Suppressor macrophage (primary cell): ENCODE results near the gene SHPK.

Source experiments
- DNase-seq, 4 experiments: peaks; one replicate each; pipeline ENCODE4 v3.0.0-alpha.2; 2020 to 2022

SHPK gene

GRCh38 chr17:3626831-3627768 is 8.9 kb downstream of the SHPK start:
- no peak for DNase-seq

GRCh38 chr17:3622977-3623594 is 13.0 kb downstream of the SHPK start:
- DNase-seq, result no peak

- DNase-seq, result no peak
Observed at GRCh38 chr17:3621146-3621720, 14.8 kb downstream of the SHPK start.

GRCh38 chr17:3615160-3615870 is 20.7 kb downstream of the SHPK start:
- DNase-seq, result peak in 1 of 4 experiments; percentile 11

GRCh38 chr17:3613124-3613523 is 22.9 kb downstream of the SHPK start:
- no peak for DNase-seq

GRCh38 chr17:3610523-3610922 is 25.5 kb downstream of the SHPK start:
- no peak for DNase-seq

GRCh38 chr17:3609689-3610088 is 26.4 kb downstream of the SHPK start:
- no peak for DNase-seq

DNA sequence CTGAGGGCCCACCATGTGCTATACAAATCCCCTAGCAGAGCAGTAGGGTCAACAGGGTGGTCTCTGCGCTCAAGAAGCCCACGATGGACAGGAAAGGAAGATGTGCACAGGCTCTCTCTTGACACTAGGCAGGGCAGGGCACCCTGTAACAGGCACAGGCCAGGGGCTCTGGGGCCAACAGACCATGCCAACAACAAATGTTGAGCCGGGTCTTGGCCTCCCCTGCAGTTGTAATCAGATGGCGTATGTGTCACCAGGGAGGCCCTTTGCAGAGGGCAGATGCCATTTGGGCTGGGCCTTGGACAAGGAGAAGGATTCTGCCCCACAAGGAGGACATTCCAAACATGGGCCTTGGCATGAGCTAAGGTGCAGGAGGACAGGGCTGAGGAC is 32.2 kb downstream of the SHPK start:
- DNase-seq, result no peak

- DNase-seq, result peak in 1 of 4 experiments; percentile 9
Observed at GRCh38 chr17:3603119-3603869, 32.8 kb downstream of the SHPK start.

DNA sequence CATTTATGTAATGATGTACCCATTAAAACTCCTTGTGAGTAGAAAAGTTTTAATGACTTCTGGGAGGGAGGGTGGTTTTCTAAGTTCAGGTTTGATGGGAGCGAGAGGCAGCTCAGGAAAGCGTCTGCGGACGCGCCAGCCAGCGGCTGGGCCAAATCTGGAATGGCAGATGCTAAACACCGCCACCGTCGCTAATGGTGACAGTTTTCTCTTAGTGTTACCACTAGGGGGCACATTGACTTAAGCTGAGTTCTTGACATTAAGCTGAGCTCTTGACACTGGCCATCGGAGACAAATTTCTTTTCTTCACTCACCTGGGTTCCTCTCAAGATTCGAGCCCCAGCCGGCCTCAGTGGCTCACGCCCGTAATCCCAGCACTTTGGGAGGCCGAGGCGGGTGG is 33.6 kb downstream of the SHPK start:
- DNase-seq, result peak; percentile 47 to 62 (median 50)

DNA sequence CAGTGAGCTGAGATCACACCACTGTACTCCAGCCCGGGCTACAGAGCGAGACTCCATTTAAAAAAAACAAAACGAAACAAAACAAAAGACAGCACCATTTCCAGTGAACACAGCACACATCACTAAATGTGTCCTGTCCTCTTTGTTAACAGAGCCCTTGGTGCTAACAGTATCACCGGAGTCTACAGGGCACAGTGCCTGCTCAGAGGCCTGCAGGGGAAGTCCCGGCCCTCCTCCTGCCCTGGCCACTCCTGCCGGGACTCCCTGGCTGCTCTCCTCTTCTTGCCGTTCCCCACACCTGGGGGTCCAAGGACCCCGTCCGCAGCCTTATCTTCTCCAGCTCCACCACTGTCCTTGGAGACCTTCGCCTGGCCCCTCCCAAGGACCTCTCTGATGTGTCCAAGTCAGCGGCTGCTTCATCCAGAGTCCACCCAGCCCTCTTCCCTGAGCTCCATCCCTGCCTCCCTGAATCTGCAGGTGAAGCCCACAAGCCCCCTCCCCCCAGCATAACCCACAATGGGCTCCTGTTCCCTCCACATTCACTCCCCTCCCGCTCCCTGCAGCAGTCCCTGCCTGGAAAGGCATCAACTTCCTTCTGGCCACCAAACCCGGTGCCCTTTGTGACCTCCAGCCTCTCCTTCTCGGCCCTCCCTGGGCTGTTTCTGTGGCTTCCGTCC is 35.4 kb downstream of the SHPK start:
- no peak for DNase-seq

GRCh38 chr17:3598078-3598477 is 38.0 kb downstream of the SHPK start:
- no peak for DNase-seq

DNA sequence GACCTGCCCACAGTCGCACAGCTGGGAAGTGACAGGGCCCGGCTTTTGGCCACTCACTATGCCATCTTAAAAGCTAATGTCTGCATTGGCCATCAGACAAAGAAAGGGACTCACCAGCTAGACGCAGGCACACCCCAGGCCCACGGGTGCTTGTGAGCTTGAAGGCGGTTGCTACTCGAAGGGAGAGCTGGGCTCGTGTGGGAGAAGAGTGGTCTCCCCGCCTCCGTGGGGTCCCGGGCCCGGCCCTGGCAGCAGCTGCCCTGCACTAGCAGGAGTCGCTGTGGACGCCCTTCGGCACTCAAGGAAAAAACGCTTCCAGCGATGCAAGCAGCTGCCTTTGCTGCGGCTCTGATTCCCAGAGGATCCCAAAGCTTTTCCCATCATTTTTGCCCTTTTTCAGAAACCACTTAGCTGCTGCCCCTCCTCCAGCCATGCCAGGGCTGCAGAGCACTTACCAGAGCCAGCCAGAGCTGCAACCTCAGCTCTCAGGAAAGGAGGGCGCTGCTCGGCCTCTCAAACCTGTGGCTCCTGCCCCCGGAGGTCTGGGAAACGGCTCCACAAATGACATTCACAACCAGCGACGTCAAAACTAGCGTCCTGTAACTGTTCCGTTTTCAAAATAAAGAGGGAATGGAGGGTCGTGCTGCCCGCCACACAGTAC is 39.1 kb downstream of the SHPK start:
- no peak for DNase-seq

GRCh38 chr17:3594976-3595375 is 41.1 kb downstream of the SHPK start:
- DNase-seq, result no peak

DNA sequence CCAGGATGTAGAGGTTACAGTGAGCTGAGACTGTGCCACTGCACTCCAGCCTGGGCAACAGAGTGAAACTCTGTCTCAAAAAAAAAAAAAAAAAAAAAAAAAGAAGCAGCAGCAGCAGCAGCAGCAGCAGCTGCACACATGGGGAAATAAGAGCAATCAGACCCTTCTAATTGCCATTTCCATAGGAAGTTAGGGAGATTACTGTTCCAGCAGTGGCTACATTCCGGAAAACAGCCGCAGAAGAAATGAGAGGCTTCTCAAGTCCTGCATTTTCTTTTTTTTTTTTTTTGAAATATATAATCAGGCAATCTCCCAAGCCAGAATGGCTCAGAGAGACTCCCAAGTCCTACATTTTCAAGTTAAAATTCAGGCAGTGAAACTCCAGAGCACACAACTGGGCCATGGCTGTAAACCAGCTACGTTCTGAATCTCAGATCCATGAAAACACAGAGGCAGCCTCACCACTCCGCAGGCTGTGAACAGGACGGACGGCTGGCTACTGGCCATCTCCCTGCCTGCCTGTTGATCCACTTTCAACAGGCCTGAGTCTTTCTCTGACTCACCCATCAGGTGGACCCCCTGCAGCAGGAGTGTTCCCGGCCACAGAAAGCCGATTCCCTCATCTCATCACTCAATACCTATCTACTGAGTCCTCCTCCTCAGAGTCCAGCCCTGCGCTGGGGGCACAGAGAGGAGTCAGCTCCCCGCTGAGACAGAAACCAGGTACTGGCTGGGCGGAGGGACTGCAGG is 41.8 kb downstream of the SHPK start:
- DNase-seq, result no peak

DNA sequence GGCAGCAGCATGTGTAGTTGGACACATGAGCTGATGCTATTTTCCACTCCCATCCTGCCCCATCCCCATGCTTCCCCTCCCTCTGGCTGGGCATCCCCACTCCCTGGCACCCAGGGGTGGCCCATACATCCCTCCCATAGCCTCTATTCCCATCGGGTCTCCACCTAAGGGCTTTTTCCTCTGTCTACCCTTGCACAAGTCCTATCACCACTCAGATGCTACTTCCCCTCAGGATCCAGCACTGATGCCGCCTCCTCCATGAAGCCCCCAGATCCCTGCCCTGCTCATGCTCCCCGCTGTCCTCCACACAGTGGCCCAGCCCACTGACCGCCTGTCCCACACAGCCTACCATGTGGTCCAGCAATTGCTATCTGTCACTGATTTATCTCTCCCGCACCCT is 42.7 kb downstream of the SHPK start:
- no peak for DNase-seq

- no peak for DNase-seq
Observed at GRCh38 chr17:3592216-3592860, 43.7 kb downstream of the SHPK start.

GRCh38 chr17:3590768-3591167 is 45.3 kb downstream of the SHPK start:
- no peak for DNase-seq

GRCh38 chr17:3590231-3590630 is 45.8 kb downstream of the SHPK start:
- no peak for DNase-seq

GRCh38 chr17:3589784-3590183 is 46.3 kb downstream of the SHPK start:
- DNase-seq, result no peak
